GM12872 (cell line): Measurements from ENCODE around the gene BCL11B.

Source experiments
- TF ChIP-seq, protein P1 (sequence below): IDR thresholded peaks from 3 replicates; pipeline ENCODE4 v1.5.1; 2011; ENCODE audit warnings: low read depth, mild to moderate bottlenecking, low read length, moderate library complexity; ENCODE audit not compliant: insufficient read depth

The BCL11B gene

DNA sequence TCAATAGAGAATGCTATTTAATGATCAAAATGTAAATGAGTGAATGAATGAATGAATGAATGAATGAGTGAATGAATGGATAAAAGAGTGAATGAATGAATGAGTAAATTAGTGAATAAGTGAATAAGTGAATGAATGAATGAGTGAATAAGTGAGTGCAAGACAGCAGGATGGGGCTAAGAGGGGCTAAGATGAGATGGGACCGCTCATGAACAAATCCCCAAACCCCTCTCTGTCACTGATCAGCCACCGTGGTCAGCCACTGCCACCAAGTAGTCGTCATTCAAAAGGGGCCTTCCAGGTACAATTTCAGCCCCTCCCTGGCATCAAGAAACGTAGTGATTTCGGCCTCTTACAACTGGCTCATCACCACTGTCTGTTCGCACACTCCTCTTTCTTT, 79.2 kb downstream of the BCL11B start:
- TF ChIP-seq, protein P1, sequence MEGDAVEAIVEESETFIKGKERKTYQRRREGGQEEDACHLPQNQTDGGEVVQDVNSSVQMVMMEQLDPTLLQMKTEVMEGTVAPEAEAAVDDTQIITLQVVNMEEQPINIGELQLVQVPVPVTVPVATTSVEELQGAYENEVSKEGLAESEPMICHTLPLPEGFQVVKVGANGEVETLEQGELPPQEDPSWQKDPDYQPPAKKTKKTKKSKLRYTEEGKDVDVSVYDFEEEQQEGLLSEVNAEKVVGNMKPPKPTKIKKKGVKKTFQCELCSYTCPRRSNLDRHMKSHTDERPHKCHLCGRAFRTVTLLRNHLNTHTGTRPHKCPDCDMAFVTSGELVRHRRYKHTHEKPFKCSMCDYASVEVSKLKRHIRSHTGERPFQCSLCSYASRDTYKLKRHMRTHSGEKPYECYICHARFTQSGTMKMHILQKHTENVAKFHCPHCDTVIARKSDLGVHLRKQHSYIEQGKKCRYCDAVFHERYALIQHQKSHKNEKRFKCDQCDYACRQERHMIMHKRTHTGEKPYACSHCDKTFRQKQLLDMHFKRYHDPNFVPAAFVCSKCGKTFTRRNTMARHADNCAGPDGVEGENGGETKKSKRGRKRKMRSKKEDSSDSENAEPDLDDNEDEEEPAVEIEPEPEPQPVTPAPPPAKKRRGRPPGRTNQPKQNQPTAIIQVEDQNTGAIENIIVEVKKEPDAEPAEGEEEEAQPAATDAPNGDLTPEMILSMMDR, result no peak

DNA sequence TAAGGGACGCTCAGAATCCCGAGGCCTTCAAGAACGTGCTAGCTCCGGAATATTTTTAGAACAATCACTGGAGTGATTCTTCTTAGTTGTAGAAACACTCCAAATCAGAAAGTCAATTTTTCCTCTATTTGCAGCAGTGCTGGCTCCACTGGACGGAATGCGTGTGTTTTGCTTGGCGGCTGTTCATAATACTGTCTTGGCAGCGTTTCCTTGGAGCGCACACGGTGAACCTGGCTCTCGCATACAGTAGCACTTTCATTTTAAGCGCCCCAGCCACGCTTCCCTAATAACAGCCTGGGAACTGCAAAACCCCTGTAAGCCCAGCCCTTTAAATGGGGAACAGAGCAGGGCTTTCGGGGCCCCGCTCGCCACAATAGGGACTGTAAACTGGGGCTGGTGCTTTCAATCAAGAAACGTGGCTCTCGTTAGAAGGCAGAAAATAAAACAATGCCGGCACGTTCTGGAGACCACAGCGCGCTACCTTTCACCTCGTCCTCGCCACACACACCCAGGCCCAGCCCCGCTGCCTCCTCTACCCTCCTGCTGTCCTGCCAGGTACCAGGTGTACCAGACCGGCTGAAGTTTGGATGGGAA, 79.9 kb downstream of the BCL11B start:
- TF ChIP-seq, protein P1, result no peak

DNA sequence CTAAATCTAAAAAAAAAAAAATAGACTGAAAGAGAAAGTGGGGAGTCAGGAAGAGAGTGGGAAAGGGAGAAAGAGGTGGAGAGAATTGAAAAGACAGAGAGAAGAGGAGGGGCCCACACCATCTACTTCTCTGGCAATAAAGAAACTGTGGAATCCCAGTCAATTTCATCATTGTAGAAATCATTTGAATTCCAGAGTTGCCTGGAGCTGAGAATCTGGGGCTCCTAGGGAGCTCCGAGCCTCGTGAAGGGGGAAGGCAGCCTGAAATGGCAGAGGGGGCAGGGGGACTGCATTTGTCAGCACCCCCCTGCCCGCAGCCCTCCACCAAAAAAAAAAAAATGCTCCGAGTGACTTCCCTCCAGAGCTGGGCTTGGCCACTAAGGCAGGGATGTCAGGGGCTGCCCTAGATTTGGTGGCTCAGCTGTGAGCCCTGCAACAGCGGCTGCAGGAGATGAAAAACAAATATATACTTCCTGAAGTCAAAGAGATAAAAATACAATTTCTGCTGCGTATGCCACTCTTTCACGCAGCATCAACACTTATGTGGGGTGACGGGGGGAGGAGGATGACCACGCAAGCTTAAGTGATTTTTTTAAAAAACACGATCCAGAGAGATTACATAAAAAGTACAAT, 80.5 kb downstream of the BCL11B start:
- TF ChIP-seq, protein P1, result no peak

DNA sequence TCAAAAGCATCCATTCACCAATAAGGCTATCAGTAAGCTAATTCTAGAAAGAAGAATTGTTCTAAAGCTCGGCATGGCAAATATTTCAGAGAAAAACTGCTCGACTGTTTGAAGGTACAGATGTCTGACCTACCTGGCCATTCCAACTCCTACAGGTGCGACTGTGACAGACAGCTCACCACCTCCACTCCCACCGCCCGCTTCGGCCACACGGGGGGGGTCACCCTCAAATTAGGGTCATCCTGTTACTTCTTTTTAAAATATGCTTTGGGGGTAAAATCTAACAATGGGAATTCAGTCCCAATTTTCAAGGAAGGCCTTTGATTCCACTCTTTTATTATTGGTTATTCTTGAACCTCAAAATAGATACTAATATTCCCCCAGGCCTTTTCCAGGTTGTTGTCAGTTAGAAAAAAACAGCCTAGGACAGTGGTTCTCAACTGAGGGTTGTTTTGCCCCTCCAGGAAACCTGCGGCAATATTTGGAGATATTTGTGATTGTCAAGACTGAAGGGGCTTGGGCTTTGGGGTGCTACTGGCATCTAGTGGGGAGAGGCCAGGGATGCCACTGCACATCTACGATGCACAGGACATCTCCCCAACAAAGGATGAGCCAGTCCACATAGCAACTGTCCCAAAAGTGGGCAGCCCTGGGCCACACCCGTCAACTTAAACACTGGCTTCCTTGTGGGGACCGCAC, 81.2 kb downstream of the BCL11B start:
- TF ChIP-seq, protein P1, result no peak

DNA sequence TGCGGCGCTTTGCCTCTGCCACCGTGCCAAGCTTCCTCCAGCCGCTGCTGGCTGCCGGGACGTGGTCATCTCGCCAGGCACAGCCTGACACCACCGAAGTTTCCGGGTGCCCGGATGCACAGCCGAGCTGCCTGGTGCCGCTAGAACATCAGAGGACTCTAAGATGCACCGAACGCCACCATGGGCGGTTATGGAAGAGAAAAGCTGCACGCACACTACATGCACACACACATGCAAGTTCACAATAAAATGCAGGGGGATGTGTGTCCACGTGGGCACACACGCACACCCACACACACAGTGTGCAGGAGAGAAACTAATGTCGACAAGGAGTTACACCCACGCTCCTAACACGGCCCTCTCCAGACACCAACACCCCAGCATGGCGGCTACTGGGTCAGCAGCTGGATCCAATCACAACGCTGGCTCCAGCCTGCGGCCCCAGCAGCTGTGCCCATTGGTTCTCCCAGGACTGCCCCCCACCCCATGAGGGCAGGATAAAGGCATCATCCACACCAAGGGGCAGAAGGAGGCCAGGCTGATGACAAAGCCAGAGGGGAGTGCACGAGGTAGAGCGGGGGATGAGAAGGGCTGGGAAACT, 82.7 kb downstream of the BCL11B start:
- TF ChIP-seq, protein P1, result no peak

DNA sequence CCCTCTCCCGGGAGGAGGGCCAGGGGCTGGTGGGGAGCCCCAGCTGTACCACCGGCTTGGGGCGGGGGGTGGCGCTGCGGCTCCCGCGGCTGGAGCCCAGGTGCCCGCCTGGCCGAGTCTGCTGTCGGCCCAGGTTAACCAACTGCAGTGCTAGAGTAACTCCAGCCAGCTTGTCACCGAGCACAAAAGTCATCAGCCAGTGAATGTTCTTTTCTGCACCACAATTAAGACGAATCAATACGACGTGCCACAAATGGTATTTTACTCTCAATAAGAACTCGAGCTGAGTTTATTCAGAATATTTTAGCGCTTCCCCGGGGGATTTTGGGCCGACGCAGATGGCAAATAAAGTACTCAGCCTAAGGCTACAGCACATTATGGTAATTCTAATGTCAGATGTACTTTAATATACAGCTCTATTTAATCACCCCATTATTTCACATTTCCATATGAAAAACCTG, 83.2 kb downstream of the BCL11B start:
- TF ChIP-seq, protein P1, result no peak

DNA sequence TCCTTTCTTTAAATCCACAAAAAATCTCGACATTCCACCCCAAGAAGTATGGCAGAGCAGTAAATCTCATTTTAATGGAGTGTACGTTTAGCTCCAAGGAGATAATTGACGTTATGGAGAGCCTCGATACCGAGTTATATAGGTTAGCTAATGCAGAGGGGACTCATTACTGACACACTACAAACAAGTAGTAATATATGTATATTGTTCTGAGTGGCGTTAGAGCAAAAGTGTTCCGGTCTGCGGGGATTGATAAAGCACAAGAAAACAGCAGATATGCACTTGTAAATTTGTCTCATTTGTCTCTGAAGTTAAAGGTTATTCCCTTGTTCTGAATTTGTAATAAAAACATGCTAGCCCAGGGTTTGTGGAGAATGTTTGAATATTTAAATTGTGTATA, 84.1 kb downstream of the BCL11B start:
- TF ChIP-seq, protein P1, result no peak
